Adrenal gland (tissue), 12 donors: ENCODE data around the gene VEZT. TPM values are rescaled to one million over a fixed set of nuclear protein-coding genes. Genes with fewer than 3 reads are reported as not detected.
A peak's percentile ranks its signal among the peaks of the same experiment; 100 is the strongest.

Experiments
- DNase-seq, 7 donors: peaks; one replicate each; pipeline ENCODE4 v3.0.0-alpha.2; 2019 to 2020
- H3K27ac ChIP-seq, 5 donors: fragments of 200-600 bp; sonication (generic) in 4 of 5; 1 replicate in 3 of 5; 2 replicates in 2 of 5; pipeline versions ENCODE4 v1.5.1 to v1.8.0; 2016 to 2020; ENCODE audit warnings: mild to moderate bottlenecking in 1 of 5
- H3K27me3 ChIP-seq: fragments of 200-600 bp; 2 replicates; pipeline ENCODE4 v1.8.0; 2021
- H3K36me3 ChIP-seq, 2 donors: fragments of 200-600 bp; replicated peaks in 1 of 2; 1 replicate in 1 of 2; 2 replicates in 1 of 2; pipeline versions ENCODE4 v1.5.1 to v1.8.0; 2018 to 2022
- H3K4me1 ChIP-seq, 2 donors: fragments of 200-600 bp; replicated peaks in 1 of 2; 1 replicate in 1 of 2; 2 replicates in 1 of 2; pipeline versions ENCODE4 v1.5.1 to v1.8.0; 2018 to 2021
- H3K4me3 ChIP-seq, 4 donors: fragments of 200-600 bp; sonication (generic) in 3 of 4; one replicate each; pipeline ENCODE4 v1.5.1; 2016 to 2018
- H3K9me3 ChIP-seq, 3 donors: fragments of 200-600 bp; sonication (generic) in 1 of 3; replicated peaks in 1 of 3; 1 replicate in 2 of 3; 2 replicates in 1 of 3; pipeline versions ENCODE4 v1.5.1 to v1.8.0; 2016 to 2021
- POLR2A ChIP-seq, 2 donors: fragments of 450-650 bp; IDR thresholded peaks; one replicate each; pipeline ENCODE4 v1.6.1; 2017; ENCODE audit warnings: antibody characterized with exemption in 2 of 2, mild to moderate bottlenecking in 2 of 2, moderate library complexity in 1 of 2
- WGBS, 4 donors: extraction: QIAGEN DNeasy Blood & Tissue Kit in 2 of 4; methylation state at CpG; one replicate each; pipeline versions ENCODE4 v1.1.5 to v1.1.7; 2013 to 2017; 5-methylcytosine and 5-hydroxymethylcytosine counted together
- intact Hi-C, 2 donors: fragments of 100-400 bp; cut with DNase I; formaldehyde crosslinking; loops; one replicate each; pipeline versions ENCODE4 v1.14.1 to v1.15.0; 2022 to 2023
- polyA plus RNA-seq, 3 donors: library from polyadenylated mRNA; stranded (reverse); fragments of 200-250 nt in 2 of 3; fragments of 350-450 nt in 1 of 3; fragmentation: Illumina TruSeq in 1 of 3; extraction: RNeasy Lipid Tissue Mini Kit (QIAGEN cat#74804) in 1 of 3; gene quantifications; one replicate each; pipeline ENCODE4 v1.2.3, GENCODE V29; 2013 to 2014
- total RNA-seq, 9 donors: library from RNA; depleted of rRNA in 4 of 9; stranded (reverse); fragments of >200 nt in 4 of 9; fragments of 120-200 nt in 1 of 9; fragmentation: NEBNext Ultra II Directional in 1 of 9; extraction: Animal tissue kit (Norgen Biotek cat#: 25700) in 1 of 9; gene quantifications; one replicate each; pipeline versions ENCODE4 v1.1.0 to v1.2.4, GENCODE V29; 2013 to 2023
- TF ChIP-seq, protein P1 (sequence below), 6 experiments: fragments of 450-650 bp in 4 of 6; fragments of 200-600 bp in 2 of 6; sonication (generic) in 1 of 6; IDR thresholded peaks; 1 replicate in 5 of 6; 2 replicates in 1 of 6; pipeline versions ENCODE4 v1.5.1 to v1.8.0; 2016 to 2021; ENCODE audit warnings: antibody characterized with exemption in 6 of 6, mild to moderate bottlenecking in 2 of 6, moderate library complexity in 1 of 6
- donor health status: healthy with polysubstance abuse.
- donor health status: Bipolar disorder and iron deficiency.
- donor health status: DM: yes; HTN: yes; CAD: no.
- donor health status: DM: no; HTN: no; CAD: no.
- donor health status: DM: no; HTN: no; CAD: no.
- donor health status: DM: yes; HTN: yes; CAD: no.

The VEZT gene
- total and polyA plus RNA-seq, 12 donors: 34.8 to 189 (median 88.3) TPM

DNA sequence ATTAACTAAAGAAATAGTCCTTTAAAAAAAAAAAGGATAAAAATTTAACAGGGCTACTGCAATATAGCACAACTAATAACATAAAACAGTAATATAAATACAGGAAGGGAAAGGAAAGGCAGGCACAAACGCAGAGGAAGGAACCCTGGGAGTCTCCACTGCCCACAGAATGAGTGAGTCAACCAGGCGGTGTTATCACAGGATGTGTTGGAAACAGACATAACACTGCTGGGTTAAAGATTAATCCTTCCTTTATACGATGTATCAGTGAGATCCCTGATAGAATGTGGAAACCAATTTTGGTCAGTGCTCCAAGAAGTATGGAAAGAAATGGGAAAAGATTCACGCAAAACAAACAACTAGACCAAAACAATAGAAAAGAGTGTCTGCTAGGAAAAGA is 48.2 kb upstream of the VEZT start:
- Histone ChIP-seq H3K4me1 (peaks cover 16 to 38% of the 10 kb centered on the region in 2 donors), H3K4me3 (no peak overlapping the region), H3K9me3 (no peaks in the 10 kb centered on the region), H3K36me3 (no peaks in the 10 kb centered on the region), H3K27me3 (no peaks in the 10 kb centered on the region), H3K27ac (peak overlapping the region in 2 of 5 donors; percentile 7 to 38)
- DNase-seq: peak in 5 of 7 donors; percentile 49 to 69 (median 58)
- no peak for TF ChIP-seq POLR2A (IDR thresholded peaks at IDR 0.05)
- TF ChIP-seq, protein P1, sequence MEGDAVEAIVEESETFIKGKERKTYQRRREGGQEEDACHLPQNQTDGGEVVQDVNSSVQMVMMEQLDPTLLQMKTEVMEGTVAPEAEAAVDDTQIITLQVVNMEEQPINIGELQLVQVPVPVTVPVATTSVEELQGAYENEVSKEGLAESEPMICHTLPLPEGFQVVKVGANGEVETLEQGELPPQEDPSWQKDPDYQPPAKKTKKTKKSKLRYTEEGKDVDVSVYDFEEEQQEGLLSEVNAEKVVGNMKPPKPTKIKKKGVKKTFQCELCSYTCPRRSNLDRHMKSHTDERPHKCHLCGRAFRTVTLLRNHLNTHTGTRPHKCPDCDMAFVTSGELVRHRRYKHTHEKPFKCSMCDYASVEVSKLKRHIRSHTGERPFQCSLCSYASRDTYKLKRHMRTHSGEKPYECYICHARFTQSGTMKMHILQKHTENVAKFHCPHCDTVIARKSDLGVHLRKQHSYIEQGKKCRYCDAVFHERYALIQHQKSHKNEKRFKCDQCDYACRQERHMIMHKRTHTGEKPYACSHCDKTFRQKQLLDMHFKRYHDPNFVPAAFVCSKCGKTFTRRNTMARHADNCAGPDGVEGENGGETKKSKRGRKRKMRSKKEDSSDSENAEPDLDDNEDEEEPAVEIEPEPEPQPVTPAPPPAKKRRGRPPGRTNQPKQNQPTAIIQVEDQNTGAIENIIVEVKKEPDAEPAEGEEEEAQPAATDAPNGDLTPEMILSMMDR (IDR thresholded peaks at IDR 0.05): no peak
- intact Hi-C loops: loop anchor here in 1 of 2 donors (10.0 kb wide), 1 partner anchor 45 kb away; the partner anchor contains the start of genes FGD6 and VEZT
- WGBS, 4 donors: 36 to 46% (median 44%) methylated on average over 4 of the region's 4 CpGs

DNA sequence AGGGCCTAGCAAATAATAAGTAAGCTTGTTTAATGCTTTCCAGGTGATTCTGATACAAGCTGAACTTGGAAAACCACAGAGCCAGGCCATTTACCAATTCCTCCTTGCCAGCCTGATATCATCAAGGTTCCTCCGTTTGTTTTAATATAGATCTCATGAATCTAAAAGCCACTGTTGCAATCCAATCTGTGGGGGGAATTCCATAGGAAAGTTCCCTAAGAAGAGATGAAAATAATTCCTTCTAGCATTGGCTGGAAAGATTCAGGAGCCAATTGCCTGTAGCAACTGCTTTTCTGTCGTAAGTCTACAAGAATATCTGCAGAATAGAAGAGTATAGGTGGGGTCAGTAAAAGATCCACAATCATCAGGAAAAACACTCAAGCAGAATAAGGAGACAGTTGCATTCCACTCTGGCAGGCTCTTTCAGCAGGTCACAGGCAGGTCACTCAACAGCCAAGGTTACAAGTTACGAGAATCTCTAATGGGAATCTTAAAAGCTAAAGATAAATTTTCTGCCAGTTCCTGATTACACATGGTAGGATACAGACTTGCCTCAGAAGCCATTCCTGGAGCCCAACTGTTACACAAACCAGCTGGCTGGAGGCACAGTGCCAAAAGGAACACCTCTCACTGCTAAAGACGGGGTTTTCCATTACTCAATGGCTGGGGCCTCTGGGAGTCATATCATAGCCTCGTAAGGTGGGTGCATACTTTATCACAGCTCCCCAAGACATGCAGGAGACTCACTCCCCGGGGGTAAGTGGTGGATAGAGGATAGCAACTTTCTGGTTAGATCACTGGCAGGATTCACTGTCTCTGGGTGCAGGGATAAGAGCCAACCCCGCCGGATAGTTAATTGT is 44.0 kb upstream of the VEZT start:
- peaks cover 16 to 48% of the 10 kb centered on the region in 2 donors for H3K4me1 ChIP-seq
- TF ChIP-seq POLR2A (IDR thresholded peaks at IDR 0.05): peak in 1 of 2 donors; percentile 29
- TF ChIP-seq, protein P1 (IDR thresholded peaks at IDR 0.05): no peak
- H3K36me3 ChIP-seq: no peaks in the 10 kb centered on the region
- WGBS, 4 donors: 41 to 50% (median 42%) methylated on average over 8 of the region's 8 CpGs
- no peak overlapping the region for H3K4me3 ChIP-seq
- H3K27me3 ChIP-seq: no peaks in the 10 kb centered on the region
- intact Hi-C loops: no loop called here
- no peaks in the 10 kb centered on the region for H3K9me3 ChIP-seq
- peak overlapping the region; percentile 46 to 85 (median 72) for H3K27ac ChIP-seq
- DNase-seq: peak; percentile 62 to 96 (median 92)

DNA sequence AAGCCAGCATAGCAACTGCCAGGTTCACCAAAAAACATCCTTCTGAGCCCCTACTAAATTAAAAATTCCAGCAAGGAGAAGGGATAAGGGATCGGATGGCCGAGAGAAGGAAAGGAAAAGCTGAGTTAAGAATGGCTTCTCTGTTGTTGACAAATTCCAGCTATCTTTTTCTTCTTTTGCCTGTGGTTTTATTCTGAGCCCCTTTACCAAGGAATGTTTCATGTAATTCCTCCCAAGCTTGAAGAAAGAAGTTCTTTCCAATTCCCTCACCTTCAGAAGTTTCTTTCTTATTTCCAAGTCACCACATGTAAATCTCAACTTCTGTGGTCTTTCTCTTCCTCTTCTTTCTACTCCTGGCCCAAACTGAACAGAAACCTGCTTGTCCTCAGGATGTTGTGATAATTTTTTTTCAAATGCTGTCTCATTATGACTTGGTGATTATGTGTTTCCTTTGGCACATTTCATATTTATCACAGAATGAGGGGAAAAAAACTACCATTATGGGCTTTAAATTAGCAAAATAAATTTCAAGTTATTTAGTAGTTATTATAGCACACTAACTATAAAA is 40.3 kb upstream of the VEZT start:
- intact Hi-C loops: no loop called here
- Histone ChIP-seq H3K36me3 (no peaks in the 10 kb centered on the region), H3K27ac (no peak overlapping the region), H3K4me3 (no peak overlapping the region), H3K9me3 (no peaks in the 10 kb centered on the region), H3K4me1 (peaks cover 16 to 36% of the 10 kb centered on the region in 2 donors), H3K27me3 (no peaks in the 10 kb centered on the region)
- WGBS, 4 donors: 89 to 96% (median 94%) methylated on average over 2 of the region's 2 CpGs
- no peak for DNase-seq
- TF ChIP-seq POLR2A (IDR thresholded peaks at IDR 0.05): no peak
- TF ChIP-seq, protein P1 (IDR thresholded peaks at IDR 0.05): no peak

DNA sequence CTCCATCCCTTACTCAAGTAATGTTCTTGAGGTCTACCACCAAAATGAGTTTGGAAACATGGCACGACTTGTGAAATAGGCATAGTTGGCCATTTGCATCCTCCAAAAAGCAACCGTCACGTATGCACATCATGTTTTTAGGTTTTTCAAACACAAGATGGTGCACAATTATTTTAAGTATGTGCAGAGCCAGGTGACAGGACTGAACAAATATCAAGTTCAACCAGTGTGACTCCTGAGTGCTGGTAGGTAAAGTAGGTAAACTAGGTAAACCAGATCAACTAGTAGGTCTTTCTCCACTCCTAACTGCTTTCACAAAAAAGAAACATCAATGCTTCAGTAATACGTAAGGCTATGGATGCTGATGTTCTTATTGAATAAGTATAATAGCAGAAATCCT is 39.5 kb upstream of the VEZT start:
- DNase-seq: no peak
- Histone ChIP-seq H3K4me1 (peaks cover 10 to 28% of the 10 kb centered on the region in 2 donors), H3K27me3 (no peaks in the 10 kb centered on the region), H3K9me3 (no peaks in the 10 kb centered on the region), H3K27ac (no peak overlapping the region), H3K4me3 (no peak overlapping the region), H3K36me3 (no peaks in the 10 kb centered on the region)
- intact Hi-C loops: no loop called here
- WGBS, 4 donors: 74 to 93% (median 84%) methylated on average over 4 of the region's 4 CpGs
- TF ChIP-seq POLR2A (IDR thresholded peaks at IDR 0.05): no peak
- TF ChIP-seq, protein P1 (IDR thresholded peaks at IDR 0.05): no peak
